A549 (cell line): Measurements from ENCODE around the gene PNPLA7. TPM values are rescaled to one million over a fixed set of nuclear protein-coding genes. Genes with fewer than 3 reads are reported as not detected.

Source experiments
- ATAC-seq, 2 experiments: fragments of 200-7000 bp in 1 of 2; fragments of >200 bp in 1 of 2; cut with Nextera tagmentation in 1 of 2; cut with Tn5 transposase in 1 of 2; 3 replicates each; pipeline versions ENCODE4 v1.8.0 to v1.9.1; 2018 to 2020; ENCODE audit warnings: mild to moderate bottlenecking in 1 of 2, moderate library complexity in 1 of 2
- CTCF ChIA-PET: fragments of 300-600 bp; sonication (Branson Sonifier 250); formaldehyde crosslinking; extraction: SDS; loops from one replicate; lab custom pipeline; 2021; ENCODE audit warnings: antibody characterized with exemption, inconsistent platforms; lab: Yijun Ruan, JAX
- POLR2A ChIA-PET: fragments of 350-600 bp; formaldehyde crosslinking; extraction: SDS; loops from one replicate; lab custom pipeline; 2021; ENCODE audit warnings: antibody characterized with exemption, inconsistent platforms; lab: Yijun Ruan, JAX
- DNase-seq, 2 experiments: peaks; one replicate each; pipeline versions ENCODE4 v3.0.0 to v3.0.0-alpha.2; 2011 to 2016; ENCODE audit warnings: low read depth in 1 of 2, low spot score in 1 of 2
- FAIRE-seq: peaks from 2 replicates; lab custom pipeline; 2011; peaks lifted over from hg19 to GRCh38; lab: Jason Lieb, UNC
- H3K27ac ChIP-seq, 2 experiments: fragments of >200 bp; sonication (Bioruptor Twin); formaldehyde crosslinking; 3 replicates each; pipeline ENCODE4 v1.5.1; 2016 to 2017
- H3K4me1 ChIP-seq: fragments of >200 bp; sonication (Bioruptor Twin); formaldehyde crosslinking; 3 replicates; pipeline ENCODE4 v1.6.1; 2016
- H3K4me2 ChIP-seq: fragments of >200 bp; sonication (Bioruptor Twin); formaldehyde crosslinking; 3 replicates; pipeline ENCODE4 v1.6.1; 2016
- H3K4me3 ChIP-seq: fragments of >200 bp; sonication (Bioruptor Twin); formaldehyde crosslinking; 3 replicates; pipeline ENCODE4 v1.5.1; 2016
- H3K9me3 ChIP-seq: fragments of >200 bp; sonication (Bioruptor Twin); formaldehyde crosslinking; 3 replicates; pipeline ENCODE4 v1.6.1; 2016
- ATOH8 ChIP-seq: fragments of 250-450 bp; sonication (Bioruptor Pico); IDR thresholded peaks from 2 replicates; pipeline ENCODE4 v1.5.0; 2020; ENCODE audit warnings: low read depth, mild to moderate bottlenecking, moderate library complexity
- BHLHE40 ChIP-seq: IDR thresholded peaks from 2 replicates; pipeline ENCODE4 v1.6.1; 2012; ENCODE audit warnings: low read depth, low read length, inconsistent platforms
- CBX2 ChIP-seq: fragments of 200-600 bp; sonication (generic); IDR thresholded peaks from 2 replicates; pipeline ENCODE4 v1.6.1; 2016; ENCODE audit warnings: low read depth, mild to moderate bottlenecking, borderline replicate concordance
- CBX8 ChIP-seq: fragments of 200-600 bp; sonication (generic); IDR thresholded peaks from 2 replicates; pipeline ENCODE4 v1.6.1; 2016
- CEBPB ChIP-seq, 2 experiments: fragments of >200 bp in 1 of 2; sonication (Bioruptor Twin) in 1 of 2; formaldehyde crosslinking in 1 of 2; IDR thresholded peaks; 2 replicates each; pipeline ENCODE4 v1.6.1; 2012 to 2016
- CHD4 ChIP-seq: fragments of 200-600 bp; sonication (generic); IDR thresholded peaks from 2 replicates; pipeline ENCODE4 v1.6.1; 2016; ENCODE audit warnings: antibody characterized with exemption, mild to moderate bottlenecking, borderline replicate concordance
- CTCF ChIP-seq: fragments of >200 bp; sonication (Bioruptor Twin); formaldehyde crosslinking; IDR thresholded peaks from 3 replicates; pipeline ENCODE4 v1.5.1; 2016
- EHF ChIP-seq: fragments of 250-450 bp; sonication (Bioruptor Pico); IDR thresholded peaks from 2 replicates; pipeline ENCODE4 v1.5.0; 2020; ENCODE audit warnings: mild to moderate bottlenecking
- ESRRA ChIP-seq: fragments of 150-350 bp; IDR thresholded peaks from 2 replicates; pipeline ENCODE4 v1.6.1; 2014; ENCODE audit warnings: mild to moderate bottlenecking, low read length, borderline replicate concordance
- FOSL2 ChIP-seq, 2 experiments: fragments of 450-650 bp in 1 of 2; fragments of >200 bp in 1 of 2; sonication (Bioruptor Twin) in 1 of 2; formaldehyde crosslinking; IDR thresholded peaks; 2 replicates each; pipeline versions ENCODE4 v1.5.0 to v1.6.1; 2016 to 2020; ENCODE audit warnings: mild to moderate bottlenecking in 1 of 2, moderate library complexity in 1 of 2
- FOXS1 ChIP-seq: fragments of 250-450 bp; sonication (Bioruptor Pico); IDR thresholded peaks from 2 replicates; pipeline ENCODE4 v1.5.0; 2020; ENCODE audit warnings: mild to moderate bottlenecking, moderate library complexity
- GATA3 ChIP-seq: IDR thresholded peaks from 2 replicates; pipeline ENCODE4 v1.6.1; 2012; ENCODE audit warnings: borderline replicate concordance
- HDAC2 ChIP-seq: fragments of 200-600 bp; sonication (generic); IDR thresholded peaks from 2 replicates; pipeline ENCODE4 v1.6.1; 2016
- HEYL ChIP-seq: fragments of 250-450 bp; sonication (Bioruptor Pico); IDR thresholded peaks from 2 replicates; pipeline ENCODE4 v1.8.0; 2021; ENCODE audit warnings: mild to moderate bottlenecking, moderate library complexity
- HOXB13 ChIP-seq: fragments of 250-450 bp; sonication (Bioruptor Pico); IDR thresholded peaks from 2 replicates; pipeline ENCODE4 v1.5.0; 2020; ENCODE audit warnings: low read depth, mild to moderate bottlenecking, moderate library complexity
- JUN ChIP-seq, 2 experiments: fragments of >200 bp; sonication (Bioruptor Twin); formaldehyde crosslinking; IDR thresholded peaks; 2 replicates in 1 of 2; 3 replicates in 1 of 2; pipeline ENCODE4 v1.6.1; 2016 to 2017
- JUNB ChIP-seq: fragments of >200 bp; sonication (Bioruptor Twin); formaldehyde crosslinking; IDR thresholded peaks from 2 replicates; pipeline ENCODE4 v1.6.1; 2016
- KDM5A ChIP-seq: fragments of 200-600 bp; sonication (generic); IDR thresholded peaks from 2 replicates; pipeline ENCODE4 v1.6.1; 2016; ENCODE audit warnings: antibody characterized with exemption, mild to moderate bottlenecking
- PBX3 ChIP-seq: IDR thresholded peaks from 2 replicates; pipeline ENCODE4 v1.6.1; 2012
- RAD21 ChIP-seq, 2 experiments: fragments of >200 bp in 1 of 2; sonication (Bioruptor Twin) in 1 of 2; formaldehyde crosslinking in 1 of 2; IDR thresholded peaks in 1 of 2; conservative IDR thresholded peaks in 1 of 2; 2 replicates in 1 of 2; 3 replicates in 1 of 2; pipeline ENCODE4 v1.6.1; 2012 to 2018; ENCODE audit warnings: inconsistent platforms in 1 of 2
- RNF2 ChIP-seq: fragments of 200-600 bp; sonication (generic); IDR thresholded peaks from 2 replicates; pipeline ENCODE4 v1.6.1; 2016; ENCODE audit warnings: low read depth, mild to moderate bottlenecking, antibody characterized with exemption, moderate library complexity, borderline replicate concordance
- TFCP2L1 ChIP-seq: fragments of 250-450 bp; sonication (Bioruptor Pico); IDR thresholded peaks from 2 replicates; pipeline ENCODE4 v1.5.0; 2021; ENCODE audit warnings: mild to moderate bottlenecking
- TP53 ChIP-seq: fragments of 250-450 bp; sonication (Bioruptor Pico); IDR thresholded peaks from 2 replicates; pipeline ENCODE4 v1.5.0; 2021; ENCODE audit warnings: mild to moderate bottlenecking, moderate library complexity
- ZFP36 ChIP-seq: fragments of 450-650 bp; IDR thresholded peaks from 2 replicates; pipeline ENCODE4 v1.6.1; 2014; ENCODE audit warnings: borderline replicate concordance; ENCODE audit not compliant: partially characterized antibody
- ZNF302 ChIP-seq: fragments of 250-450 bp; sonication (Bioruptor Pico); IDR thresholded peaks from 2 replicates; pipeline ENCODE4 v1.9.0; 2021; ENCODE audit warnings: inconsistent platforms, mild to moderate bottlenecking, moderate library complexity
- WGBS: methylation state at CpG from one replicate; pipeline ENCODE4 v1.1.6; 2017; ENCODE audit errors: missing lambda C conversion rate; 5-methylcytosine and 5-hydroxymethylcytosine counted together
- polyA plus RNA-seq, 4 experiments: library from polyadenylated mRNA; depleted of rRNA in 3 of 4; stranded (reverse); fragments of >200 nt; fragmentation: RNase III in 1 of 4; extraction: RNeasy Plus Mini Kit Qiagen cat#74134 plus additional on column Dnase treatment in 1 of 4; gene quantifications; 2 replicates in 3 of 4; 3 replicates in 1 of 4; pipeline ENCODE4 v1.2.3, GENCODE V29; 2011 to 2017

The PNPLA7 gene
- polyA plus RNA-seq, 2 of the 4 experiments (the other 2 are of a cell fraction): 0.31 to 1.1 TPM

- Histone ChIP-seq H3K4me2 (no peak overlapping the region), H3K9me3 (no peaks in the 10 kb centered on the region), H3K27ac (no peak overlapping the region), H3K4me3 (no peak overlapping the region), H3K4me1 (peaks cover 7% of the 10 kb centered on the region)
- TF ChIP-seq TP53 (CRISPR knock-in tag): no peak
- TF ChIP-seq HEYL (CRISPR knock-in tag): no peak
- no peak for TF ChIP-seq FOSL2 (IDR thresholded peaks at IDR 0.05)
- TF ChIP-seq FOSL2 (CRISPR knock-in tag; IDR thresholded peaks at IDR 0.05): no peak
- TF ChIP-seq CEBPB (IDR thresholded peaks at IDR 0.05): no peak
- TF ChIP-seq CBX2: no peak
- no peak for TF ChIP-seq ZNF302 (CRISPR knock-in tag)
- no peak for TF ChIP-seq RAD21 (conservative IDR thresholded peaks at IDR 0.05 in 1 of 2, IDR thresholded peaks at IDR 0.05 in 1 of 2)
- no peak for TF ChIP-seq ZFP36
- TF ChIP-seq CBX8: no peak
- TF ChIP-seq HOXB13 (CRISPR knock-in tag): no peak
- TF ChIP-seq CHD4: no peak
- no peak for TF ChIP-seq KDM5A
- ATAC-seq (no peak), FAIRE-seq (no peak), DNase-seq (no peak)
- CTCF ChIA-PET: interaction anchor here (0.5 to 2.4 kb wide), 6 partner anchors 16 to 402 kb away, joined by 3 to 16 read pairs (median 3); partner anchors contain the start of genes EXD3 and NOXA1
- POLR2A ChIA-PET: no interaction called here
- WGBS: 83% methylated on average over 25 of the region's 30 CpGs
These were observed 86.9 kb downstream of the PNPLA7 start for GRCh38 chr9:137462986-137463930.

GRCh38 chr9:137462396-137462985 is 87.7 kb downstream of the PNPLA7 start:
- Histone ChIP-seq H3K4me1 (peaks cover 15% of the 10 kb centered on the region), H3K27ac (no peak overlapping the region), H3K9me3 (no peaks in the 10 kb centered on the region), H3K4me2 (no peak overlapping the region), H3K4me3 (no peak overlapping the region)
- ChIA-PET POLR2A (no interaction called here), CTCF (interaction anchor here (1.3 to 2.4 kb wide), 3 partner anchors 18 to 175 kb away, joined by 3 to 16 read pairs (median 3); partner anchors contain the start of genes EXD3 and NOXA1)
- ATAC-seq: no peak
- TF ChIP-seq JUNB: no peak
- TF ChIP-seq EHF (CRISPR knock-in tag): no peak
- TF ChIP-seq ATOH8 (CRISPR knock-in tag): no peak
- WGBS: 97% methylated on average over 14 of the region's 25 CpGs
- no peak for FAIRE-seq
- no peak for DNase-seq

- Histone ChIP-seq H3K4me2 (0 out of 3 replicates have a peak overlapping the region, but pooled peaks have one; percentile 8), H3K27ac (no peak overlapping the region), H3K4me1 (peaks cover 19% of the 10 kb centered on the region), H3K9me3 (no peaks in the 10 kb centered on the region), H3K4me3 (no peak overlapping the region)
- DNase-seq (peak; percentile 59 to 81), FAIRE-seq (no peak), ATAC-seq (peak; percentile 22 to 77; a peak in 3 of 6 replicates)
- 71% methylated on average over 44 of the region's 52 CpGs for whole genome bisulfite sequencing
- CTCF ChIA-PET: interaction anchor here (0.6 to 1.5 kb wide), 3 partner anchors 13 to 46 kb away, joined by 3 to 5 read pairs (median 5); partner anchors contain the start of genes EXD3 and NOXA1
- POLR2A ChIA-PET: no interaction called here
- TF ChIP-seq PBX3 (no peak), FOXS1 (CRISPR knock-in tag) (no peak), ESRRA (no peak), TFCP2L1 (CRISPR knock-in tag) (no peak), ZFP36 (no peak), HDAC2 (no peak), CBX2 (no peak), RNF2 (no peak), CTCF (no peak), JUN (IDR thresholded peaks at IDR 0.05) (no peak), BHLHE40 (no peak), GATA3 (no peak)
These were observed 88.4 kb downstream of the PNPLA7 start for GRCh38 chr9:137461663-137462395.
